GM19324 (cell line): ENCODE measurements around the gene TBL1X.
"Not testable (repeated sequence)": the region's sequence is repeated elsewhere in the genome, so short reads cannot be mapped to it uniquely, and the experiment has no call there.

Source experiments
- ATAC-seq: cut with Tn5 transposase; IDR thresholded peaks from one replicate; pipeline ENCODE4 v1.9.1; 2021; ENCODE audit warnings: mild to moderate bottlenecking, moderate library complexity; ENCODE audit not compliant: unreplicated experiment, low FRiP score

TBL1X gene

GRCh38 chrX:9458516-9459078, 6.3 kb upstream of the TBL1X start:
- ATAC-seq = no peak

- no peak for ATAC-seq
These were observed 5.6 kb upstream of the TBL1X start for GRCh38 chrX:9459186-9459748.

DNA sequence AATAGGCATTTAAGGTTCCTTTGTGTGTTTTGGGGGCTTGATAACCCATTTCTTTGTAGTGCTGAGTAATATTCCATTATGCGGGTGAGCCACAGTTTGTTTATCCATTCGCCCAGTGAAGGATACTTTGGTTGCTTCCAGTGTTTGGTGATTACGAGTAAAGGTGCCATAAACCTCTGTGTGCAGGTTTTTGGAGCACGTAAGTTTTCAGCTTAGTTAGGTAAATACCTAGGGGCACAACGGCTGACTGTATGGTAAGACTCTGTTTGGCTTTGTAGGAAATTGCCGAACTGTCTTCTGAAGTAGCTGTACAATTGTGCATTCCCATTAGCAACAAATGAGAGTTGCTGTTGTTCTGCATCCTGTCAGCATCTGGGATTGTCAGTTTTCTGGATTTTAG, 3.8 kb upstream of the TBL1X start:
- no peak for ATAC-seq

DNA sequence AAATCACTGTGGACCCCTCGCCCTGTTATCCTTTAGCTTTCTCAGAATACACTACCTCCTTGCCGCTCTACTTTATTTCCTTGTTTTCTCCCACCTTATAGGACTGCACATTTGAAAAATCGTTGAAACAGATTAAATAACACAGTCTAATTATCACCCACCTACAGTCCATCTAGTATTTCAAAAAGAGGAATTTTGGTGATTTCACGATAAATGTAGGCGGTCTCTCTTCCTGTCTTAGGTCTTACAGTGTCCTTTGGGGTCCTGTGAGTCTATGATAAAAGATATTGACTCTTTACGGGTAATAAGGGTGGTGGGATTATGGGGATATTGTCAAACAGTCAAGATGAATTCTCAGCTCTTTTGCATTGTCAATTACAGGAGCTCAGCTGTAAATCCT, 2.4 kb upstream of the TBL1X start:
- no peak for ATAC-seq

DNA sequence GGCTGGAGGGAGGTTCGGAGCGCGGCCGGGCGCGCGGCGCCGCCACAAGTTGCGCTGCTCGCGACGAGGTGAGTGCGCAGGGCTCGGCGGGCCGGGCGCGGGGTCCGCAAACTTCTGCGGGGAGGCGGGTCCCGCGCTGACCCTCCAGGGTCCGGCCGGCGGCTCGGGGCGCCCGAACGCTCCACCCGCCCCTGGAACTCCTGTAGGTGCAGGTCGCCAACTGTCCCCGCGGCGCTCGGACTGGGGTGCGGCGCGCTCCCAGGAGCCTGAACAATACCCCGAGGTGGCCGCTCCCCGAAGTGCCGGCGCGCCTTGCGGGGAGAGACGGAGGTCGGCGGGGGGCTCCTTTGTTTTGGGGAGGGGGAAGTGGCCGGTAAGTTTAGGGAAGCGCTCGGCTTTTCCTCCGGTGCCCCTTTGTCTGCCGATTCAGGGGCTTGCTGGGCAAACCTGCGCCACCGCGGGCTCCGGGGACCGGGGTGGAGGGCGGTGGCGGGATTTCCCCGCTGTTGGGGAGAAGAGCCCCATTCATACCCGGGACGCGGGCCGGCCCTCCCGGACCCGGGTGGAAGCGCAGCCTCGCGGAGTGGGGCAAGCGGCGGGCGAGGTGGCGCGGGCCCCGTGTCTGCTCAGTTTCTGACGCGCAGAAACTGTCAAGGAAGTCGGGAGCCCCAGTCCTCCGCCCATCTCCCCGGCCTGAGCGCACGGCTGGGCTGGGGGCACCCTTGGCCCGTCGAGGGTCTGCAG, 694 bp downstream of the TBL1X start:
- ATAC-seq = peak; percentile 23

- no peak for ATAC-seq
These were observed 1.3 kb downstream of the TBL1X start for GRCh38 chrX:9466124-9466495.

DNA sequence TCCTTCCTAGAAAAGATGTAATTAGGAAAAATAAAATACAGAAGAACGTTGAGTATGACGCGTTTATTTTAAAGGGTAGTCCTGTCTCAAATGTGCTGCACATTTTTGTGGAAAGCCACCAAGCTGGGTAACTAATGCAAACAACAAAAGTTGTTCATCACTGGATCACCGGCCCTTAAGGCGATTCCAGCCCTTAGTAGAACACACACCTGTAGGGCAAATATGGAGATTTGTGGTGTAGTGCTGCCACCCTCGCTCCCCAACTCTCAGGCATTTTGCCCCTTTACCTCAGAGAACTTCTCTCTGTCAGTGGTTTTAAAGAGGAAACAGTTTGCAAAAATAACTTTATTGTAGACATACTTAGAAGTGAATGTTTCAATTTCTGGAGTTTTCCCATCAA, 1.9 kb downstream of the TBL1X start:
- no peak for ATAC-seq

DNA sequence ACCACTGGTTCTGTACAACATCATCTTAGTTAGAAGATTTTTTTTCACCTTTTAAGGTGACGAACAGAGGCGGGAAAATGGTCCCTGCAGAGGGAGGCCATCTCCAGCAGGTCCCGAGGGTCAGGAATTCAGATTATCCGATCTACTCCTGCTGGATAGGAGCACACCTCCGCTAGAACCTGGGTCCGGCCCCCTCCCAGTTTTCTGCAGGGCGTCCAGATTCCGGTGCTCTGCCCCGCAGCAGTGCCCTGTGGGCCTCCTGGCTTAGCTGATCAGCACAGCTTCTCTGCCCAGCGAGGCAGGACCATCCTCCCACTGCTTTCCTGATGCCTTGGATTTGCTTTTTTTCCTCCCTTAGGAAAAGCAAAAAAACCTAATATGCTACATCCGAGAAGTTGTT, 2.3 kb downstream of the TBL1X start:
- no peak for ATAC-seq

DNA sequence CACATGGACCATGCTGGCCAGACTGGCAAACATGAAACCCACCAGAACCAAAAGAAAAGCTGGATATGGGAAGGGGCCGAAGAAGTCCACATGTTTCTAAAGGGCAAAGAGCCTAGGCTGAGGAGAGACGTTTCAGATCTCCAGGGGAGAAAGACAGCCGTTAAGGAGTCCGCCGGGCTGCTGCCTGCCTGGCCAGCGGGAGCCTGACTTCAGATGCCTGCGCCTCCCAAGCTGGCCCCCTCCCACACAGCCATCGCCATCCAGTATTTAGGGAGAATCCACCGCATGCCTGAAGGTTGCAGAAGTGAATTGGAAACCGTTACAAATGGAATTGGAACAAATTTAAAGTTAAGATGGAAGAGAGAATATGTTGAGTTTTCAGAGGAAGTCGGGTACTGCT, 2.9 kb downstream of the TBL1X start:
- ATAC-seq = no peak

GRCh38 chrX:9471571-9471985, 6.7 kb downstream of the TBL1X start:
- no peak for ATAC-seq

- no peak for ATAC-seq
These were observed 8.8 kb downstream of the TBL1X start for GRCh38 chrX:9473708-9474107.

- not testable (repeated sequence) for ATAC-seq
These were observed 10.6 kb downstream of the TBL1X start for GRCh38 chrX:9475417-9475816.

- ATAC-seq = no peak
These were observed 11.1 kb downstream of the TBL1X start for GRCh38 chrX:9475984-9476383.

DNA sequence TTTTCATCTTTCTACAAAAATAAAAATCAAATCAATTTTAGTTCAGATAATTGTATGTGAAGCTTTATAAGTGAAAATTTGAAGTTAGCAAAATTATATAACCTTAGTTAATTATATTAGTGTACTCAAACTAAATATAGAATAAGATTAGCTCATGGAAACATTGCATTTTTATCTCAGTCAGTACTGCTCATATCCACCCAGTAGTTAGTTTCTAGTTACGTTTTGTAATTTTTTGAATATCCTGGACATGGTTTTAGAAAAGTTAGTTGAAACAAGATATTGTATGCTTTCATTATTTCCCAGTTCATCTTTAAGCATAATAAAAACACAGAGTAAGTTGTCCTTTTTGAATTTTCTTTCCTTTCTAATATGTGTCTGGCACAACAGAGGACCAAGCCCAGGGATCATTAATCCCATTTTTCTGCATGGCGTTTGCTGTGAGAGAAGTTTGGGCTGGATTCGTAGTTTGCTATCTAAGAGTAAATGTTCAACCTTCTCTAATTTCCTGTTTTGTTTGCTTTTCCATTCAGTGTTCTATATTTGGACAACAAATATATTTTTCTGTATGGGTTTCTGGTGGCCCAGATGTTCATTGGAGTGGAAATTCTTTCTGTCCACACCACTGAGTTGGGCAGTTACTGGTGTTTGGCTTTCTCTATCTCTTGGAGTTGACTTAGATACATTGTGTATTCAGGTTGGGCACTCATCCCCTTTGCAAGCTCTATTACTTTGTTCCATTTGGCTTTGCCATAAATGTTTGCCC, 12.1 kb downstream of the TBL1X start:
- ATAC-seq = no peak

- ATAC-seq = no peak
These were observed 17.6 kb downstream of the TBL1X start for GRCh38 chrX:9482408-9482807.

- no peak for ATAC-seq
These were observed 18.0 kb downstream of the TBL1X start for GRCh38 chrX:9482837-9483236.

DNA sequence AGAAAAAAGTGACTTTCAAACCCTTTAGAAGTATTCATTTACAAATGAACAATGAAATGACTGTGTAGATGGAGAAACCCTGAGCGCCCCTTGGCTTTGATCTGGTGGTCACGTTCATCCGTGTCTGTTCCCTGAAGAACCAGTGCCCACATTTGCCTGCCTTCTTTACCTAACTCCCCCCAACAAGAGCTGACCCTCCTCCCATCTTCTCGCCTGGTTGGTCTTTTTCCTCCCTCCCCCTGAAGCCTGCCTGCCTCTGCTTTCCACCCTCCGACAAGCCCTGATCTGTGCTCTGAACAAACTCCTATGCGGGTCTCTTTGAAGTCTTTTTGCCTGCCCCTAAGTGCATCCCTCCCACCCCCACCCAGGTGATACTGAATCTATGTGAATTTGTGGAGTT, 18.5 kb downstream of the TBL1X start:
- ATAC-seq = no peak

GRCh38 chrX:9486786-9487387, 22.0 kb downstream of the TBL1X start:
- ATAC-seq = no peak

GRCh38 chrX:9488586-9488985, 23.7 kb downstream of the TBL1X start:
- no peak for ATAC-seq

- no peak for ATAC-seq
These were observed 24.4 kb downstream of the TBL1X start for GRCh38 chrX:9489234-9489633.

GRCh38 chrX:9492901-9493300, 28.0 kb downstream of the TBL1X start:
- no peak for ATAC-seq
